Keratinocyte (primary cell): ENCODE results near the gene CDON. TPM values are rescaled to one million over a fixed set of nuclear protein-coding genes. Genes with fewer than 3 reads are reported as not detected.
A peak's percentile ranks its signal among the peaks of the same experiment; 100 is the strongest.

Experiments used
- DNase-seq: peaks from one replicate; pipeline ENCODE4 v3.0.0-alpha.2; 2011; ENCODE audit warnings: low read depth, missing footprints, low spot score
- FAIRE-seq: peaks from 2 replicates; lab custom pipeline; 2011; peaks lifted over from hg19 to GRCh38; lab: Jason Lieb, UNC
- H2AFZ ChIP-seq: 2 replicates; pipeline ENCODE4 v1.6.0; 2012; ENCODE audit warnings: low read length, control low read depth, inconsistent platforms; ENCODE audit not compliant: control insufficient read depth
- H3K27ac ChIP-seq: 2 replicates; pipeline ENCODE4 v1.5.1; 2011; ENCODE audit warnings: low read length; ENCODE audit not compliant: control insufficient read depth, insufficient read depth
- H3K27me3 ChIP-seq: 3 replicates; pipeline ENCODE4 v1.6.0; 2011; ENCODE audit warnings: low read length; ENCODE audit not compliant: control insufficient read depth, insufficient read depth; ENCODE audit errors: extremely low read depth
- H3K36me3 ChIP-seq, 2 experiments: 2 replicates in 1 of 2; 3 replicates in 1 of 2; pipeline ENCODE4 v1.5.1; 2011; ENCODE audit warnings: low read length in 2 of 2, mild to moderate bottlenecking in 1 of 2; ENCODE audit not compliant: control insufficient read depth in 2 of 2, insufficient read depth in 2 of 2; ENCODE audit errors: extremely low read depth in 1 of 2
- H3K4me1 ChIP-seq: 3 replicates; pipeline ENCODE4 v1.5.1; 2011; ENCODE audit warnings: low read length; ENCODE audit not compliant: control insufficient read depth, insufficient read depth; ENCODE audit errors: extremely low read depth
- H3K4me2 ChIP-seq: 3 replicates; pipeline ENCODE4 v1.6.0; 2011; ENCODE audit warnings: low read depth, low read length; ENCODE audit not compliant: control insufficient read depth, insufficient read depth; ENCODE audit errors: extremely low read depth
- H3K4me3 ChIP-seq, 3 experiments: fragments of 200-600 bp in 1 of 3; sonication (generic) in 1 of 3; 2 replicates in 2 of 3; 3 replicates in 1 of 3; pipeline ENCODE4 v1.5.1; 2011 to 2016; ENCODE audit warnings: low read length in 3 of 3, mild to moderate bottlenecking in 3 of 3, control low read depth in 2 of 3, inconsistent platforms in 1 of 3, low read depth in 1 of 3, mixed read lengths in 1 of 3, mixed run types in 1 of 3, moderate library complexity in 1 of 3; ENCODE audit not compliant: control insufficient read depth in 2 of 3, insufficient read depth in 2 of 3; ENCODE audit errors: extremely low read depth in 1 of 3
- H3K79me2 ChIP-seq: 2 replicates; pipeline ENCODE4 v1.6.0; 2012; ENCODE audit warnings: low read length; ENCODE audit not compliant: control insufficient read depth, insufficient read depth
- H3K9ac ChIP-seq: 3 replicates; pipeline ENCODE4 v1.6.0; 2011; ENCODE audit warnings: low read length; ENCODE audit not compliant: control insufficient read depth, insufficient read depth; ENCODE audit errors: extremely low read depth
- H3K9me1 ChIP-seq: 3 replicates; pipeline ENCODE4 v1.6.0; 2011; ENCODE audit warnings: low read length; ENCODE audit not compliant: control insufficient read depth, insufficient read depth; ENCODE audit errors: extremely low read depth
- H3K9me3 ChIP-seq: 2 replicates; pipeline ENCODE4 v1.5.1; 2012; ENCODE audit warnings: low read depth, low read length; ENCODE audit not compliant: control insufficient read depth
- H4K20me1 ChIP-seq: 3 replicates; pipeline ENCODE4 v1.6.0; 2011; ENCODE audit warnings: low read length; ENCODE audit not compliant: control insufficient read depth, insufficient read depth; ENCODE audit errors: extremely low read depth
- CTCF ChIP-seq, 3 experiments: IDR thresholded peaks in 1 of 3; conservative IDR thresholded peaks in 1 of 3; optimal IDR thresholded peaks in 1 of 3; 2 replicates in 2 of 3; 3 replicates in 1 of 3; pipeline versions ENCODE3 to v1.5.1; 2011; ENCODE audit warnings: low read length in 3 of 3, mild to moderate bottlenecking in 3 of 3, moderate library complexity in 2 of 3, control low read depth in 1 of 3, inconsistent platforms in 1 of 3; ENCODE audit not compliant: insufficient read depth in 2 of 3; ENCODE audit errors: extremely low read depth in 1 of 3
- EZH2 ChIP-seq: IDR thresholded peaks from one replicate; pipeline ENCODE4 v1.6.1; 2012; ENCODE audit warnings: inconsistent platforms, mild to moderate bottlenecking, low read length, moderate library complexity
- dilution Hi-C: fragments of 300-500 bp; cut with MboI; formaldehyde crosslinking; loops from one replicate; pipeline ENCODE4 v1.7.0; 2020; ENCODE audit warnings: low sequenced_read_pairs; ENCODE audit not compliant: extremely low pct_ligation_motif_present
- polyA plus RNA-seq, 5 experiments: library from polyadenylated mRNA; depleted of rRNA in 3 of 5; stranded (reverse) in 3 of 5; stranded (forward) in 1 of 5; unstranded in 1 of 5; fragments of >200 nt; gene quantifications; 1 replicate in 1 of 5; 2 replicates in 3 of 5; 3 replicates in 1 of 5; pipeline versions ENCODE4 v1.2.1 to v1.2.3, GENCODE V29; 2011 to 2012; ENCODE audit warnings: missing spikeins in 2 of 5, low read depth in 1 of 5, low replicate concordance in 1 of 5

CDON gene
- polyA plus RNA-seq, 1 donor (not counting 4 experiments of a cell fraction or from before 2014, with no cell fraction given) = 1.0 TPM

GRCh38 chr11:125952973-125953372 is 109.7 kb downstream of the CDON start:
- H3K9me3 ChIP-seq = no peaks in the 10 kb centered on the region
- H3K9ac ChIP-seq = no peak overlapping the region
- H3K4me1 ChIP-seq = peaks cover 22% of the 10 kb centered on the region
- DNase-seq (no peak), FAIRE-seq (peak; percentile 70)
- H3K79me2 ChIP-seq = no peaks in the 10 kb centered on the region
- H3K27ac ChIP-seq = no peak overlapping the region
- H3K4me2 ChIP-seq = peak overlapping the region; percentile 66
- H4K20me1 ChIP-seq = no peaks in the 10 kb centered on the region
- H3K9me1 ChIP-seq = no peaks in the 10 kb centered on the region
- peak overlapping the region; percentile 58 for H2AFZ ChIP-seq
- dilution Hi-C loops = no loop called here
- H3K27me3 ChIP-seq = peaks cover 4% of the 10 kb centered on the region
- TF ChIP-seq CTCF (optimal IDR thresholded peaks at IDR 0.05 in 1 of 3, IDR thresholded peaks at IDR 0.05 in 1 of 3, conservative IDR thresholded peaks at IDR 0.05 in 1 of 3; ENCODE audit: extremely low read depth in 1 of 3, insufficient read depth in 2 of 3, low read length in 3 of 3) = no peak
- TF ChIP-seq EZH2 = no peak
- H3K36me3 ChIP-seq = no peaks in the 10 kb centered on the region
- H3K4me3 ChIP-seq = peak overlapping the region in 1 of 3 experiments; percentile 43

- Histone ChIP-seq H3K36me3 (no peaks in the 10 kb centered on the region), H3K4me3 (no peak overlapping the region), H3K79me2 (no peaks in the 10 kb centered on the region), H3K9ac (no peak overlapping the region), H3K9me1 (no peaks in the 10 kb centered on the region), H3K27ac (no peak overlapping the region), H3K27me3 (peaks cover 4% of the 10 kb centered on the region), H4K20me1 (no peaks in the 10 kb centered on the region), H3K4me1 (peaks cover 22% of the 10 kb centered on the region), H3K4me2 (peak overlapping the region; percentile 66), H3K9me3 (no peaks in the 10 kb centered on the region), H2AFZ (no peak overlapping the region)
- DNase-seq (no peak), FAIRE-seq (peak; percentile 61)
- TF ChIP-seq CTCF (optimal IDR thresholded peaks at IDR 0.05 in 1 of 3, IDR thresholded peaks at IDR 0.05 in 1 of 3, conservative IDR thresholded peaks at IDR 0.05 in 1 of 3; ENCODE audit: extremely low read depth in 1 of 3, insufficient read depth in 2 of 3, low read length in 3 of 3) = no peak
- TF ChIP-seq EZH2 = no peak
- dilution Hi-C loops = no loop called here
Measured at GRCh38 chr11:125952559-125952958, 110.1 kb downstream of the CDON start.
